NCI-H128 (cell line): ENCODE data around the gene EYA2.

Experiments
- DNase-seq: peaks from one replicate; lab custom pipeline; 2025; ENCODE audit not compliant: unreplicated experiment; lab: John Stamatoyannopoulos, UW

EYA2 gene

DNA sequence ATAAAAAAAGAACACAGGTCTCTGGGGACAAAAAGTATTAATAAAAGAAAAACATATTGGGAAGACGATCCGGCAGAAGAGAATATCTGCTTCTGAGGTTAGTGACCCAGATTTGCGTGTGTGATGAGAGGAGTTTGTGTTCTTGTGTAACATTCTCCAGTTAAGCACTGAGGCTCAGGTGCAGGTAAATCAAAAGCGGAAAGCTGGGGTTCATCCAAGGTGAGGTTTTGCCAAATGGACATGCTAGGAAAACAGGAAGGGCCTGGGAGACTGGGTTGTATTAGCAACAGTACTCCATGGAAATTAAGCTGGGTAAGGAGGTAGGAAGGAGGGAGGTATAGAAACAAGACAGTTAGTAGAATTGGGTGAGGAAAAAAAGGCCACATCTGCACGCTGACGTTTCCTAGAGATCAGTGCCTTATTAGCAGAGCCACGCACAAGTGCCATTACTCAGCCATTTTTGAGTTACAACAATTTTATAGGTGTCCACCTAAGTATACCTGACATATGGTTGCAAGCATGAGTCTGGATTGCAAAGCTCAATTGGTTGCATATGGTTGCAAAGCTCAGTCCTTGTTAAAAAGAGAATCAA is 322.3 kb downstream of the EYA2 start:
- DNase-seq = no peak

- no peak for DNase-seq
Measured at GRCh38 chr20:47217482-47218446, 323.1 kb downstream of the EYA2 start.

DNA sequence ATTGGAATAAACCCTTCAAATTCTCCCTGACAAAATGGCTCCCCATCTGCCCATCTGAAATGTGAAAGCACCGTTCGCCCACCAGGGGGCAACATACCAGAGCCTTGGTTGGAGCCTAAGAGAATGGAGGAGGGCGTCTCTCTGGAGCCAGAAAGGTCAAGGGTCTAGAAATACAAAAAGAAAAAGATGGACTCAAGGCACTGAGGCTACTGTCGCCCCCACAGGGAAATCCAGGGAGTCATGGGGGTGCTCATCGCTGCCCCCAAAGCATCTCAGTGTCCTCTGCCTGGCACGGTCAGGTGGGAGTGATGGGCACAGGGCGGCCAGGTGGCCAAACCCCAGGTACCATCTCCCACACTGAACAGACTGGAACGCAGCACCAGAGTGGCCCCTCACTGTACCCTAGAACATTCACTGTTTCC is 325.5 kb downstream of the EYA2 start:
- DNase-seq = no peak

DNA sequence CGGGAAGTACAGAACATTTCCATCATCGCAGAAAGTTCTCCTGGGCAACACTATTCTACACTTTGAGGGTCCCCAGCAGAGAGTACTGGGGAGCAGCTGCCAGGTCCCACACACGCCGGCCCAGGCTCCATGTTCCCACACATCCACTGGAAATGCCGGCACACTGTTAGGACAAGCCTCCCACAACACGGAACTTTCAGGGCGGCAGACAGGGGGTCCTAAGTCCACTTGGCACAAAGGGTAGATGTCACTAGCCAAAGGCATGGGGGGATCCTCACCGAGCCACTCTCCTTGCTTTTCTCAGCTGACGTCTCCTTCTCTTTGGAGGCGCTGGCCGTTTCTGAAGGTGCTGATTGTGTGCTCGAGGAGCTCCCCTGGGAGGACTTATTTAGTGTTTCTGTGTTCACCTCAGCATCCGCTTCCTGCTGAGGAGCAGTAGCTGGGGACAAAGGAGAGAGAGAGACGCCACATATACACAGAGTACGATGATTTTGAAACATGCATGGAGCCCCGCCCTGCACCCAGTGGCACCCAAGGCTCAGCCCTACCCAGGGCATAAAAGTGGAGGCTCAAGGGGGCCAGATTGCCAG is 326.5 kb downstream of the EYA2 start:
- DNase-seq = no peak

DNA sequence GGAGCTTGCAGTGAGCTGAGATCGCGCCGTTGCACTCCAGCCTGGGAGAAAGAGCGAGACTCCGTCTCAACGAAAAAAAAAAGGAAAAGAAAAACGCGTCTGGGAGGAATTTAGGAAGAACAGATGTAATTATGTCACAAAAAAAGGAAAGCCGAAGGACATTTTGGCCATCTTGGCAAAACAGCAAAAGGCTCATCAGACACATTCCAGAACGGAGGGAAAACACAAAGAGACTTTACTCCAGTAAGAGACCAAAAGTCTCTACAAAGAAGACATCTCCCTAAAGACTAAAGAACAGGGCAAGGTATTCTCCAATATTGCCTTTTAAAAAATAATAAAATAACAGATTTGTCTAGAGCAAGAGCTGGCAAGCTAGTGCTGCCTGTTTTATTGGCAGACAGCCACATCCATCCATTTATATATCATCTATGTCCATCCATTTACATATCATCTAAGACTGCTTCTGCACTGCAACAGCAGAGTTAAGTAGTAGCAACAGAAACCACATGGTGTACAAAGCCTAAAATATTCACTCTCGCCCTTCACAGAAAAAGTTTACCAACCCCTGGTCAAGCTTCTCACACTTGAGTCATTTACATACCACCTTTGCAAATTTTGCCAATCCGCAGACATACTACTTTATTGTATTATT is 328.0 kb downstream of the EYA2 start:
- DNase-seq = no peak

GRCh38 chr20:47223896-47224295 is 329.3 kb downstream of the EYA2 start:
- no peak for DNase-seq

- no peak for DNase-seq
Measured at GRCh38 chr20:47224300-47224791, 329.7 kb downstream of the EYA2 start.

GRCh38 chr20:47224857-47225256 is 330.2 kb downstream of the EYA2 start:
- no peak for DNase-seq

GRCh38 chr20:47225458-47225857 is 330.8 kb downstream of the EYA2 start:
- DNase-seq = no peak

- no peak for DNase-seq
Measured at GRCh38 chr20:47227119-47227518, 332.5 kb downstream of the EYA2 start.

- DNase-seq = no peak
Measured at GRCh38 chr20:47227576-47227975, 332.9 kb downstream of the EYA2 start.

GRCh38 chr20:47228654-47229053 is 334.0 kb downstream of the EYA2 start:
- no peak for DNase-seq

GRCh38 chr20:47230811-47231256 is 336.2 kb downstream of the EYA2 start:
- DNase-seq = no peak

GRCh38 chr20:47231382-47232039 is 336.9 kb downstream of the EYA2 start:
- DNase-seq = no peak

GRCh38 chr20:47232518-47232917 is 337.9 kb downstream of the EYA2 start:
- no peak for DNase-seq

DNA sequence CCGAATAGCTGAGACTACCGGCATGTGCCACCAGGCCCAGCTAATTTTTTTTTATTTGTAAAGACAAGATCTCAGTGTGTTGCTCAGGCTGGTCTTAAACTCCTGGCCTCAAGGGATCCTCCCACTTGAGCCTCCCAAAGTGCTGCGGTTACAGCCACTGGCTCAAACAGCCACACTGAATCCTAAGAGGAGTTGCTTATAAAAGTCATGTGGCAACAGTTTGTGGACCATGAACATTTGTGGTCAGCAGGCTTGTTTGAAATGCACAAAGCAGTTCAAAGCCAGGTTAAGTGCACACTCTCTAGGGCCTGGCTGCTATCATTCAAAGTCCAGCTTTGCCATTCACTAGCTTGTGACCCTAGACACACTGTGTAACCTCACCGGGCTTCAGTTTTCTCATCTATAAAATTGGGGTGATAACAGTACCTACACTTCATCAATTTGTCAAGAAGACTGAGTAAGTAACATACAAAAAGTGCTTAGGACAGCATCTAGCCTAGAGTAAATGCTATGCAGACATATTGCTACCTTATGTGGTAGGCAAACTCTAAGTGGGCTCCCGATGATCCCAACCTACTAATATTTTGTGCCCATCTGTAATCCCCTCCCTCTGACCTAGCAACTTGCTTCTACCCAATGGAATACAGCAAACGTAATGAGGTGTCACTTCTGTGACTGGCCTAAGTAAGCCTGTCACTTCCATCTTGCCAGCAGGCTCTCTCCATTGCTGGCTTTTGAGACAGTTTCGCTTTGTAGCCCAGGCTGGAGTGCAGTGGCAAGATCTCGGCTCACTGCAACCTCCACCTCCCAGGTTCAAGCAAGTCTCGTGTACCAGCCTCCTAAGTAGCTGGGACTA is 338.9 kb downstream of the EYA2 start:
- DNase-seq = no peak

DNA sequence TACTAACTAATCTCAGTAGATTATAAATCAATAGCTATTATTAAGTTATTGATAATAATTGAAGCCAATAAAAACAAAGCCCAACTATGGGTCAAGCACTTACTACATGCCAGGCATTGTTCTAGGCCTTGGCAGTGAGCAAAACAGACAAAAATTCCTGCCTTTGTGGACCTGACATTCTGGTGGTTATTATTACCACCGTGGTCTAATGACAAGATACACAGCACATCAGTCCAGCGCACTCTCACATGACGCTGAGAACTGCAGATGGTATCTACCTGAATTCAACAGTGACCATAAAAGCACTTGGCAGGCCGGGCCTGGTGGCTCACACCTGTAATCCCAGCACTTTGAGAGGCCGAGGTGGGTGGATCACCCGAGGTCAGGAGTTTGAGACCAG is 340.5 kb downstream of the EYA2 start:
- no peak for DNase-seq

DNA sequence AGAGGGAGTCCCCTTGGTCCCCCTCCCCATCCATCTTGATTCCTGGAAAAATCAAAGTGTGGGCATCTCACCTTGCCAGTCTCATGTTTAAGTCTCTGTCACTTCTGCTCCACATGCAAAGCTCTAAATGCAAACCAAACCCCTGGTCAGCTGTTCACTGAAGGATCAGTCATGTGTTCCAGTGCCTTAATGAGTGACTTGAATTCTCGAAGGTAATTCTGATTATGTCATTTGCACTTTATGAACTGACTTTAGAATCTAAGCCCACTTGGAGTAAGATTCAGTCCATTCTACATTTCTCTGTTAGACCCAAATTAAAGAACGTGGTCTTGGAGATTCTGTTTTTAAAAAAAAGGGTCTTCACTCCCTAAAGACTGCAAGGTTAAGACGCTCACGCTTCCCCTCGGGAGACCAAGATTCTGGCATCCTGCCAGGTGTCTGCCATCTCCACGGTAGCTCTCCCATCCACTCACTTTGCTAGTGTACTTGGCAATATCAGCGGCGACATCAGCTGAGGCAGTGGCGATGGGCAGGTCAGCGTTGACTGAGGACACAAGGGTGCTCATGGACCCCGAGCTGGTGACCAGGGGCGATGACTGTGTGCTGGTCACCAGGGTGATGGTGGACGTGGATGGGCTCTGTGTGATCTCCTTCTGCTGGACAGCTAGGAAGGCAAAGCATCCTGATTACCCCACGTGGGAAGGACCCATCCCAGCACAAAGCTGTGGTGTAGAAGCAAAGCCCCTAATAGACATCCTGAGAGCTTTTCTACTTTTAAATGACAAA is 341.4 kb downstream of the EYA2 start:
- no peak for DNase-seq

DNA sequence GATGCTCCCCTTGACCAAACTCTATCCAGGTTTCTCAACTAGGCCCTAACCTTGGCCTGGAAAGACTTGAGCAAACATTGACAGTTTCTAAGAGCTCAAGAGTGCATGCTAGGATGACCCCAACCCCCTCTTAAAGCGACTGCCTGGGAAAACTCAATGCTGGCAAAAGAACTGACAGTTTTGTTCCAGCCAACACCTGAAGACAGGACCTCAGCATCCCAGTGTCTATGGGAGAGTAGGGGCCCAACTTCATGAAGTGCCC is 341.9 kb downstream of the EYA2 start:
- DNase-seq = no peak
